Testis (tissue), 3 donors: ENCODE measurements around the gene ABTB2. TPM values are rescaled to one million over a fixed set of nuclear protein-coding genes. Genes with fewer than 3 reads are reported as not detected.

Experiments
- DNase-seq: peaks from one replicate; pipeline ENCODE4 v3.0.0-alpha.2; 2019
- H3K27ac ChIP-seq, 2 donors: fragments of 200-600 bp; sonication (generic); one replicate each; pipeline ENCODE4 v1.5.1; 2019
- H3K27me3 ChIP-seq: fragments of 200-600 bp; sonication (generic); one replicate; pipeline ENCODE4 v1.5.1; 2019
- H3K36me3 ChIP-seq: fragments of 200-600 bp; sonication (generic); one replicate; pipeline ENCODE4 v1.5.1; 2017; ENCODE audit warnings: low read depth; ENCODE audit errors: missing control alignments
- H3K4me1 ChIP-seq: fragments of 200-600 bp; sonication (generic); one replicate; pipeline ENCODE4 v1.5.1; 2019
- H3K4me3 ChIP-seq, 2 donors: fragments of 200-600 bp; sonication (generic); one replicate each; pipeline ENCODE4 v1.5.1; 2017 to 2019
- H3K9me3 ChIP-seq: fragments of 200-600 bp; sonication (generic); one replicate; pipeline ENCODE4 v1.5.1; 2017
- POLR2A ChIP-seq: fragments of 450-650 bp; IDR thresholded peaks from one replicate; pipeline ENCODE4 v1.6.1; 2017; ENCODE audit warnings: antibody characterized with exemption, mild to moderate bottlenecking, moderate library complexity
- WGBS, 2 donors: methylation state at CpG; one replicate each; pipeline ENCODE4 v1.1.5; 2018; 5-methylcytosine and 5-hydroxymethylcytosine counted together
- intact Hi-C: fragments of 100-400 bp; cut with DNase I; formaldehyde crosslinking; loops from one replicate; pipeline ENCODE4 v1.15.1; 2023; ENCODE audit warnings: low total_unique reads
- polyA plus RNA-seq: library from polyadenylated mRNA; stranded (reverse); fragments of 350-450 nt; fragmentation: Illumina TruSeq; extraction: RNeasy Lipid Tissue Mini Kit (QIAGEN cat#74804); gene quantifications from one replicate; pipeline ENCODE4 v1.2.3, GENCODE V29; 2014; ENCODE audit warnings: low read depth, low replicate concordance; ENCODE audit not compliant: insufficient read depth
- total RNA-seq, 2 donors: library from RNA; depleted of rRNA; stranded (reverse); fragments of >200 nt; gene quantifications; one replicate each; pipeline ENCODE4 v1.2.3, GENCODE V29; 2016
- TF ChIP-seq, protein P1 (sequence below), 3 experiments: fragments of 450-650 bp in 2 of 3; fragments of 200-600 bp in 1 of 3; sonication (generic) in 1 of 3; IDR thresholded peaks; one replicate each; pipeline ENCODE4 v1.5.1; 2016 to 2019; ENCODE audit warnings: antibody characterized with exemption in 3 of 3, mild to moderate bottlenecking in 2 of 3, moderate library complexity in 1 of 3

ABTB2 gene
- total and polyA plus RNA-seq, 3 donors from 2014 or later = 5.8 to 12.1 (median 8.9) TPM

DNA sequence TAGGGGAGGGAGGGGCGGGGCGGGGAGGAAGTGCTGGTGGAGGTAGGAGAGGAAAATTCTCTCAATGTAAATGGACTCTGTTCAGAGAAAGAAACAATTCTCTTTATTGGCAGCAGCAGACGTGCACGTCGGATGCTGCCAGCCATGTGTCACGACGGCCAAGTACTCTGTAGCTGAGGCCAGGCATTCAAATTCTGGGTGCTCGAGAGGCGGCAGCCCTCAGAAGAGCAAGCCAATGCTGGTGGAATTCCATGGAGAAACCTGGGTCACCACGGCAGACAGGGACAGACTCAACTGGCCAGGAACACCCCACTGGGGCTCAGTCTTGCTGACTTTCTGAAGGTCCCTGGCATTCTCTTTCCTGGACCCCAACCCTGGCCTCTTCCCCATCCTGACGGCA lies 90.8 kb downstream of the ABTB2 start:
- no peaks in the 10 kb centered on the region for H3K9me3 ChIP-seq
- H3K4me3 ChIP-seq = no peak overlapping the region
- 57 to 59% methylated on average over 11 of the region's 11 CpGs for WGBS, 2 donors
- H3K36me3 ChIP-seq = no peaks in the 10 kb centered on the region
- H3K4me1 ChIP-seq = peaks cover 10% of the 10 kb centered on the region
- intact Hi-C loops = no loop called here
- peak overlapping the region in 1 of 2 donors; percentile 43 for H3K27ac ChIP-seq
- no peak for TF ChIP-seq POLR2A
- TF ChIP-seq, protein P1, sequence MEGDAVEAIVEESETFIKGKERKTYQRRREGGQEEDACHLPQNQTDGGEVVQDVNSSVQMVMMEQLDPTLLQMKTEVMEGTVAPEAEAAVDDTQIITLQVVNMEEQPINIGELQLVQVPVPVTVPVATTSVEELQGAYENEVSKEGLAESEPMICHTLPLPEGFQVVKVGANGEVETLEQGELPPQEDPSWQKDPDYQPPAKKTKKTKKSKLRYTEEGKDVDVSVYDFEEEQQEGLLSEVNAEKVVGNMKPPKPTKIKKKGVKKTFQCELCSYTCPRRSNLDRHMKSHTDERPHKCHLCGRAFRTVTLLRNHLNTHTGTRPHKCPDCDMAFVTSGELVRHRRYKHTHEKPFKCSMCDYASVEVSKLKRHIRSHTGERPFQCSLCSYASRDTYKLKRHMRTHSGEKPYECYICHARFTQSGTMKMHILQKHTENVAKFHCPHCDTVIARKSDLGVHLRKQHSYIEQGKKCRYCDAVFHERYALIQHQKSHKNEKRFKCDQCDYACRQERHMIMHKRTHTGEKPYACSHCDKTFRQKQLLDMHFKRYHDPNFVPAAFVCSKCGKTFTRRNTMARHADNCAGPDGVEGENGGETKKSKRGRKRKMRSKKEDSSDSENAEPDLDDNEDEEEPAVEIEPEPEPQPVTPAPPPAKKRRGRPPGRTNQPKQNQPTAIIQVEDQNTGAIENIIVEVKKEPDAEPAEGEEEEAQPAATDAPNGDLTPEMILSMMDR (IDR thresholded peaks at IDR 0.05) = no peak
- H3K27me3 ChIP-seq = no peaks in the 10 kb centered on the region
- peak; percentile 17 for DNase-seq

DNA sequence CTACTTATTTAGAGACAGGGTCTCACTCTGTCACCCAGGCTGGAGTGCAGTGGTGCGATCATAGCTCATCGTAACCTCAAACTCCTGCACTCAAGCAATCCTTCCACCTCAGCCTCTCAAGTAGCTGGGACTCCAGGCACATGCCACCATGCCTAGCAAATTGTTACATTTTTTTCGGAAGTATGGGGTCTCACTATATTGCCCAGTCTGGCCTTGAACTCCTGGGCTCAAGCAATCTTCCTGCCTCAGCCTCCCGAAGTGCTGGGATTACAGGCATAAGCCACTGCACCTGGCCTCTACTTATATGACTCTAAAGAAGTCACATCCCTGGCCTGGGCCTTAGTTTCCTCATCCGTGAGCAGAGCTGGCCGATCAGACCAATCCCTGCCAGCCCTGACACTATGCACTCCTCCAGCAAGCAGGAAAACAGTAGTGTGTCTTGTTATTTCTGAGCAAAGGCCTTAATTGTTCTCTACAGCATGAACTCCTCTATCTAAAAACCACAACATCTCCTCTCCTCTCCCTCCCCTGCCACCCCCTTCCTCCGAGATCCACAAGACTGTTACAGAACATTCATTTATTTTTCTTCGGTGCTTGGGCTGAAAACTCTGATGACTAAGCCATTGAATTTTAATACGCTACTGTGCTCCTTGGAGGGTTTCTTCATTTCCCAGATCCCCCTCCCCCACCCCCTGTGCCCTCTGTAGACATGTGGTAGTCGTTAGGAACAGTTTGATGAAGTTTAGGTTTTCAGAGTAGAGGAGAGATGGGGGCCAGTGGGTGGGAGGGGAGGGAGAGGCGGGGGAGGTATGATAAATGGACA lies 91.5 kb downstream of the ABTB2 start:
- intact Hi-C loops = no loop called here
- WGBS, 2 donors = 46 to 48% methylated on average over 11 of the region's 11 CpGs

DNA sequence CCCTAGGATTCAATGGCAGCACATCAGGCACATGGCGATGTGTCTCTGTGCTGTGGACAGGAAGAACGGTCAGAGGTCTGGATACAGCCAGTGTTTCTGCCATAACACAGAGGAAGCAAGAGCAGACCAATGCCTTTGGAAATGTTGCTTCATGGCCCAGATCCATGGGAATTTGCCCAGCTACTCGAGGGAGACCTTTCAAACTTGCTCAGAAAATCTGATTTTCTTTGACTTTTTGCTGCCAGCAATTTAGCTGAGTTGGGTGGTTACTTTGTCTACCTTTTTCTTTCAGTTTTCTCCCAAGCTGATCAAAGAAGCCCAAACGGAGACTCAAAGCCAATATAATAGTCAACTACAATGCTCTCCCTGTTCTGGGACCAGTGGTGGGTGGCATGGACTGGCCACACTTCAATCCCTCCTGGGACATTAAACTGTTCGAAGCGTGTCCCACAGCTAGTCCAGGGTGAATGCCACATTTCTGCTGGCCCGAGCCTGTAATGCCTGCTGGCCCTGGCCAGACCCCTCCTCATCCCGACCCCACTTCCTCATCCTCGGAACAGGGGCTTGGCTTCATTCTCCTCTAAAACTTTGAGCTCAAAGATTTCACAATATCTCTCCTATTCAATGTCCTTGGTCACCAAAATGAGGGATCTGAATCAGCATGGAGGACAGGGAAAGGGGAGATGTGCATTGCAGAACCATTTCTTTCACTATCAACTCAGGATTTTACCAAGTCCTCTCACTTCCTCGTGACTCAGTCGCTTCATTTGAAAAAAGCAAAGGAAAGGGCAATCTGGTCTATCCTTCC lies 93.3 kb downstream of the ABTB2 start:
- Histone ChIP-seq H3K4me1 (peaks cover 10% of the 10 kb centered on the region), H3K36me3 (no peaks in the 10 kb centered on the region), H3K27me3 (no peaks in the 10 kb centered on the region), H3K4me3 (no peak overlapping the region), H3K9me3 (no peaks in the 10 kb centered on the region), H3K27ac (peak overlapping the region in 1 of 2 donors; percentile 2)
- no peak for DNase-seq
- 83 to 85% methylated on average over 11 of the region's 11 CpGs for WGBS, 2 donors
- intact Hi-C loops = no loop called here
- TF ChIP-seq, protein P1 (IDR thresholded peaks at IDR 0.05) = no peak
- TF ChIP-seq POLR2A = no peak

More for the DNA sequence above, 91.5 kb downstream of the ABTB2 start:
- H3K27me3 ChIP-seq = no peaks in the 10 kb centered on the region
- TF ChIP-seq, protein P1 (IDR thresholded peaks at IDR 0.05) = no peak
- peaks cover 10% of the 10 kb centered on the region for H3K4me1 ChIP-seq
- H3K9me3 ChIP-seq = no peaks in the 10 kb centered on the region
- DNase-seq = peak; percentile 43
- no peak overlapping the region for H3K4me3 ChIP-seq
- peak overlapping the region; percentile 12 to 43 for H3K27ac ChIP-seq
- no peaks in the 10 kb centered on the region for H3K36me3 ChIP-seq

DNA sequence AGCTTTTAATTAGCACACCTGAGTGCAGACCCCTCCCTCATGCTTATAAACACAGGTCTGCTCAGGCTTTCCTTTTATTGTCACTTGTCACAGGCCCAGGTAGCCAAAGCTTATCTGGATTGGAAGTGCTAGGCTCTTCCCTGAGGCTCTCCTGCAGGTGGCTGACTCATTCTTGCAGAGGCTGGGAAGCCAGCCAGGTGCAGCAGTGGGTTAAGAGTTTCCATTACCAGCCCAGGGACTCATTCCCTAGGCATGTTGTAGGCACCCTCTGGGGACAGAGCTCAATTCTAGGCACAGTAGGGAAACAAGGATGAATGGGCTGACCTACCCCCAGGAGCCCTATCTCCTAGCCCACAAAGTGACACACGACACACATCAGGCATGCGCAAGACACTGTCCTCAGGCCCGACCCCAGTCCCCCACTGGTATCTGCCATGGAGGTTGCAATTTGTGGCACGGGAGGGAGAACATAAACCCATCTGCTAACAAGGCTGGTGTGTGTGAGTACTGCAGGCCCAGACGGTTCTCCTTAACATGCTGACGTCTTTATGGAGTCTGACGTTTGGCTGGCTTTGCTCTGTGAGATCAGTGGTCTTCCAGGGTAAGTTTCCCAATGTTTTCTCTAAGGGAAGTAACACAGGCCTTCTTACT lies 94.2 kb downstream of the ABTB2 start:
- intact Hi-C loops = no loop called here
- Histone ChIP-seq H3K36me3 (no peaks in the 10 kb centered on the region), H3K27ac (no peak overlapping the region), H3K4me3 (no peak overlapping the region), H3K9me3 (no peaks in the 10 kb centered on the region), H3K27me3 (no peaks in the 10 kb centered on the region), H3K4me1 (peaks cover 10% of the 10 kb centered on the region)
- DNase-seq = peak; percentile 25
- WGBS, 2 donors = 86 to 92% methylated on average over 7 of the region's 7 CpGs
- TF ChIP-seq, protein P1 (IDR thresholded peaks at IDR 0.05) = no peak
- TF ChIP-seq POLR2A = no peak
